Kidney (tissue), 14 donors: ENCODE results near the gene CABP5. TPM values are rescaled to one million over a fixed set of nuclear protein-coding genes. Genes with fewer than 3 reads are reported as not detected.

Experiments
- DNase-seq, 5 donors: peaks; one replicate each; pipeline ENCODE4 v3.0.0-alpha.2; 2013 to 2020
- FAIRE-seq: peaks from 2 replicates; lab custom pipeline; 2012; peaks lifted over from hg19 to GRCh38; lab: Jason Lieb, UNC
- H3K27ac ChIP-seq, 2 donors: one replicate each; pipeline ENCODE4 v1.7.0; 2013; ENCODE audit warnings: low read depth in 2 of 2, low read length in 2 of 2, inconsistent platforms in 1 of 2
- H3K27me3 ChIP-seq: one replicate; pipeline ENCODE4 v1.7.1; 2013; ENCODE audit warnings: low read length, inconsistent platforms; ENCODE audit not compliant: control insufficient read depth, insufficient read depth
- H3K36me3 ChIP-seq, 3 donors: one replicate each; pipeline versions ENCODE4 v1.7.0 to v1.7.1; 2013; ENCODE audit warnings: low read length in 3 of 3, control low read depth in 1 of 3, inconsistent platforms in 1 of 3; ENCODE audit not compliant: insufficient read depth in 3 of 3, control insufficient read depth in 2 of 3
- H3K4me1 ChIP-seq, 3 donors: one replicate each; pipeline versions ENCODE4 v1.7.0 to v1.7.1; 2013; ENCODE audit warnings: low read length in 3 of 3, inconsistent platforms in 1 of 3, low read depth in 1 of 3; ENCODE audit not compliant: control insufficient read depth in 2 of 3, insufficient read depth in 2 of 3
- H3K4me3 ChIP-seq, 3 donors: one replicate each; pipeline versions ENCODE4 v1.7.0 to v1.8.1; 2013; ENCODE audit warnings: low read length in 3 of 3, control low read depth in 1 of 3, inconsistent platforms in 1 of 3
- H3K9ac ChIP-seq, 3 donors: one replicate each; pipeline versions ENCODE4 v1.7.0 to v1.7.1; 2013; ENCODE audit warnings: low read length in 3 of 3, control low read depth in 1 of 3, inconsistent platforms in 1 of 3
- H3K9me3 ChIP-seq, 3 donors: one replicate each; pipeline versions ENCODE4 v1.7.0 to v1.7.1; 2013; ENCODE audit warnings: low read length in 3 of 3, control low read depth in 1 of 3, inconsistent platforms in 1 of 3; ENCODE audit not compliant: control insufficient read depth in 2 of 3, insufficient read depth in 1 of 3
- intact Hi-C: fragments of 100-400 bp; cut with DNase I; formaldehyde crosslinking; loops from one replicate; pipeline ENCODE4 v1.11.1; 2022
- polyA plus RNA-seq: library from polyadenylated mRNA; stranded (reverse); fragments of 350-450 nt; fragmentation: Illumina TruSeq; extraction: RNeasy Lipid Tissue Mini Kit (QIAGEN cat#74804); gene quantifications from one replicate; pipeline ENCODE4 v1.2.3, GENCODE V29; 2014; ENCODE audit warnings: low read depth, low replicate concordance; ENCODE audit not compliant: insufficient read depth
- total RNA-seq: library from RNA; stranded (reverse); fragmentation: NEBNext Ultra II Directional; extraction: Animal tissue kit (Norgen Biotek cat#: 25700); gene quantifications from one replicate; pipeline ENCODE4 v1.2.1, GENCODE V29; 2021
- TF ChIP-seq, protein P1 (sequence below): IDR thresholded peaks from 3 replicates; pipeline ENCODE4 v1.5.1; 2012; ENCODE audit warnings: mild to moderate bottlenecking, moderate library complexity, borderline replicate concordance; ENCODE audit not compliant: insufficient read depth; ENCODE audit errors: extremely low read depth
- donor health status: control.
- donor health status: control.
- donor health status: control.
- donor health status: control.
- donor health status: control.
- donor health status: DM: yes; HTN: yes; CAD: no.
- donor health status: Normal renal cell carcinoma (clear cell type).

CABP5 gene
- total and polyA plus RNA-seq, 2 donors from 2014 or later = not detected

DNA sequence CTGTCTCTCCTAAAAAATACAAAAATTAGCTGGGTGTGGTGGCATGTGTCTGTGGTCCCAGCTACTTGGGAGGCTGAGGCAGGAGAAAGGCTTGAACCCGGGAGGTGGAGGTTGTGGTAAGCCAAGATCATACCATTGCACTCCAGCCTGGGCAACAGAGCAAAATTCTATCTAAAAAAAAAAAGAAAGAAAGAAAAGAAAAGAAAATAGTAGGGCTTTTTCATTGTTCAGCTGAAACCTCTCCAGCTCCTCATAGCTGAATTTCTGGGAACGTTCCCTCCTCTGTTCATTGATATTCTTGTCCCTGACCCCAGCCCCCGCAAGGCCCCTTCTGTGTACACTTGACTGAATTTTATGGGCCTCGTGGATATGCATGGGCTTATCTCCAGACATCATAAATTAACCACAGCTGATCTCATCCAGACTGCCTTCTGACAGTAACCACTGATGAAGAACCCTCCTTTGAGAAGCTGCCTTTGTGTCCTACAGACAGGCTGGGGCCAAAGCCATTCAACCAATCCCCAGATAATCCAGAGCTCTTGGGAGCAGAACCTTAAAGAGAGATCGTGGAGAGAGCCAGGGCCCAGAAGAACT is 49.6 kb downstream of the CABP5 start, which contains the start of gene ELSPBP1:
ELSPBP1 (plus strand) TSS at position 424 of the 594 bp plus-strand sequence. CDS start 14,036 bp downstream, outside the sequence.
- no peak within 1 kb of the TSS for H3K27ac ChIP-seq
- no peaks in the 10 kb centered on the region for H3K9me3 ChIP-seq
- no peaks in the 10 kb centered on the region for H3K27me3 ChIP-seq
- intact Hi-C loops = no loop called here
- no peaks in the 10 kb centered on the region for H3K36me3 ChIP-seq
- no peaks in the 10 kb centered on the region for H3K4me1 ChIP-seq
- DNase-seq (peak in 4 of 5 donors; percentile 79 to 93 (median 86)), FAIRE-seq (no peak)
- TF ChIP-seq, protein P1, sequence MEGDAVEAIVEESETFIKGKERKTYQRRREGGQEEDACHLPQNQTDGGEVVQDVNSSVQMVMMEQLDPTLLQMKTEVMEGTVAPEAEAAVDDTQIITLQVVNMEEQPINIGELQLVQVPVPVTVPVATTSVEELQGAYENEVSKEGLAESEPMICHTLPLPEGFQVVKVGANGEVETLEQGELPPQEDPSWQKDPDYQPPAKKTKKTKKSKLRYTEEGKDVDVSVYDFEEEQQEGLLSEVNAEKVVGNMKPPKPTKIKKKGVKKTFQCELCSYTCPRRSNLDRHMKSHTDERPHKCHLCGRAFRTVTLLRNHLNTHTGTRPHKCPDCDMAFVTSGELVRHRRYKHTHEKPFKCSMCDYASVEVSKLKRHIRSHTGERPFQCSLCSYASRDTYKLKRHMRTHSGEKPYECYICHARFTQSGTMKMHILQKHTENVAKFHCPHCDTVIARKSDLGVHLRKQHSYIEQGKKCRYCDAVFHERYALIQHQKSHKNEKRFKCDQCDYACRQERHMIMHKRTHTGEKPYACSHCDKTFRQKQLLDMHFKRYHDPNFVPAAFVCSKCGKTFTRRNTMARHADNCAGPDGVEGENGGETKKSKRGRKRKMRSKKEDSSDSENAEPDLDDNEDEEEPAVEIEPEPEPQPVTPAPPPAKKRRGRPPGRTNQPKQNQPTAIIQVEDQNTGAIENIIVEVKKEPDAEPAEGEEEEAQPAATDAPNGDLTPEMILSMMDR = no peak
- no peak within 1 kb of the TSS for H3K9ac ChIP-seq
- no peak within 1 kb of the TSS for H3K4me3 ChIP-seq

DNA sequence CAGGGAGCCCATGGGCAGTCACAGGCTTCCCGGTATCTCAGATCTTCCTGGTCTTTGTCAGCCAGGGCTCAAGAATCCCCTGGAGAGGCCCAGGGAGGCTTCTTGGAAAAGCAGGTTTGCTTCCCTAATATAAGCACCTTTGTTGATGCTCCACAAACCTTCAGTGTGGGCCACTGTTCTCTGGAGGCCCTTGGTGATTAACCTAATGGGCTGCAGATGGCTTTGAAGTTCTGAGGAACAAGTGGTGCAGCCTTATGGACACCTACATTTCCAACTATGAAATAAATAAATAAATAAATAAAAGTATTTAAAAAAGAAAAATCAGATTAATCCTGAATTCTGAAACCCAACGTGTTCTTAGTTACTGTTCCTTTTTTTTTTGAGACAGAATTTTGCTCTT is 51.8 kb downstream of the CABP5 start, which contains the start of gene BSPH1:
BSPH1 (minus strand) TSS at position 101 of the 400 bp plus-strand sequence; CDS start at position 12, 89 bp downstream.
- H3K36me3 ChIP-seq = no peaks in the 10 kb centered on the region
- intact Hi-C loops = no loop called here
- no peak within 1 kb of the TSS for H3K9ac ChIP-seq
- TF ChIP-seq, protein P1 = no peak
- no peak within 1 kb of the TSS for H3K4me3 ChIP-seq
- no peaks in the 10 kb centered on the region for H3K9me3 ChIP-seq
- H3K27me3 ChIP-seq = no peaks in the 10 kb centered on the region
- FAIRE-seq = no peak
- H3K27ac ChIP-seq = no peak within 1 kb of the TSS
- no peaks in the 10 kb centered on the region for H3K4me1 ChIP-seq
- DNase-seq = no peak

DNA sequence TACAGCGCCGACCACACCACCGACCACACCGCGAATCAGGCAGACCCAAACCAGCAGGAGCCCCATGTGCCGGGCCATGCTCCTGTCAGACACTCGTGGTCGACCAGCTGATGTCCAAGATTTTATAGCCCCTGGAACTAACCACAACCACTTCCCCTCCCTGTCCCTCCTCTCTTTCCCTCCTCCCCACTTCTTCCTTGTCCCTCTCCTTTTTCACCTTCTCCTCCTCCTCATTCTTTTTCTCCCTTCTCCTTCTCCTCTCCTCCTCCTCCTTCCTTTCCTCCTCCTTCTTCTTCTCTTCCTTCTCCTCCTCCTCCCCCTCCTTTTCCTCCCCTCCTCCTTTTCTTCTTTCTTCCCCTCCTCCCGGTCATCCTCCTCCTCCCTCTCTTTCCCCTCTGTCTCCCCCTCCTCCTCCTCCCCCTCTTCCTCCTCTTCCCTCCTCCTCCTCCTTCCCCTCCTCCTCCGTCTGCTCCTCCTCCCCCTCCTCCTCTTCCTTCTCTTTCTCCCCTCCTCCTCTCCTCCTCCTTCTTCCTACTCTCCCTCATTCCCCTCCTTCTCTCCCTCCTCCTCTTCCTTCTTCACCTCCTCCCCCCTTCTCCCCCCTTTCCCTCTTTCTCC is 52.6 kb downstream of the CABP5 start:
- DNase-seq (peak in 3 of 5 donors; percentile 7 to 22 (median 12)), FAIRE-seq (no peak)
- Histone ChIP-seq H3K4me3 (no peak overlapping the region), H3K27ac (no peak overlapping the region), H3K36me3 (no peaks in the 10 kb centered on the region), H3K9ac (no peak overlapping the region), H3K27me3 (no peaks in the 10 kb centered on the region), H3K4me1 (no peaks in the 10 kb centered on the region), H3K9me3 (no peaks in the 10 kb centered on the region)
- intact Hi-C loops = no loop called here
- TF ChIP-seq, protein P1 = no peak

Other genes starting within 250 kb of the CABP5 start
- gene TPRX1, start 239.5 kb downstream of the CABP5 start, total RNA-seq = not detected
- gene TPRX1, start 239.5 kb downstream of the CABP5 start, polyA plus RNA-seq = not detected
- gene CRX, start 222.1 kb downstream of the CABP5 start, total RNA-seq = not detected
- gene CRX, start 222.1 kb downstream of the CABP5 start, polyA plus RNA-seq = not detected
- gene TPRX2, start 184.8 kb downstream of the CABP5 start, total RNA-seq = not detected
- not detected for gene TPRX2, start 184.8 kb downstream of the CABP5 start, polyA plus RNA-seq
- gene SULT2A1, start 157.8 kb downstream of the CABP5 start, total RNA-seq = not detected
- not detected for gene SULT2A1, start 157.8 kb downstream of the CABP5 start, polyA plus RNA-seq
- not detected for gene BSPH1, start 51.9 kb downstream of the CABP5 start, total RNA-seq
- not detected for gene BSPH1, start 51.9 kb downstream of the CABP5 start, polyA plus RNA-seq
- not detected for gene ELSPBP1, start 49.4 kb downstream of the CABP5 start, total RNA-seq
- not detected for gene ELSPBP1, start 49.4 kb downstream of the CABP5 start, polyA plus RNA-seq
- gene PLA2G4C, start 66.7 kb upstream of the CABP5 start, total RNA-seq = 16.5 TPM
- 11.0 TPM for gene PLA2G4C, start 66.7 kb upstream of the CABP5 start, polyA plus RNA-seq
- 25.9 TPM for gene LIG1, start 126.3 kb upstream of the CABP5 start, total RNA-seq
- 14.0 TPM for gene LIG1, start 126.3 kb upstream of the CABP5 start, polyA plus RNA-seq
- gene ZSWIM9, start 126.6 kb upstream of the CABP5 start, total RNA-seq = 7.8 TPM
- gene ZSWIM9, start 126.6 kb upstream of the CABP5 start, polyA plus RNA-seq = 5.5 TPM
- gene CARD8, start 211.8 kb upstream of the CABP5 start, total RNA-seq = 53.1 TPM
- 11.4 TPM for gene CARD8, start 211.8 kb upstream of the CABP5 start, polyA plus RNA-seq
- gene ZNF114, start 226.0 kb upstream of the CABP5 start, total RNA-seq = 1.2 TPM
- 0.17 TPM for gene ZNF114, start 226.0 kb upstream of the CABP5 start, polyA plus RNA-seq